Liver (tissue), 9 donors: ENCODE measurements around the gene NFATC2. TPM values are rescaled to one million over a fixed set of nuclear protein-coding genes. Genes with fewer than 3 reads are reported as not detected.

ENCODE experiments used
- DNase-seq: peaks from one replicate; pipeline ENCODE4 v3.0.0-alpha.2; 2017; ENCODE audit warnings: low spot score
- H3K27ac ChIP-seq, 2 donors: one replicate each; pipeline ENCODE4 v1.7.0; 2013; ENCODE audit warnings: inconsistent platforms in 2 of 2, low read length in 2 of 2, control low read depth in 1 of 2, low read depth in 1 of 2, mild to moderate bottlenecking in 1 of 2
- H3K27me3 ChIP-seq, 4 donors: one replicate each; pipeline versions ENCODE4 v1.6.1 to v1.7.0; 2013; ENCODE audit warnings: low read length in 3 of 4, inconsistent platforms in 1 of 4, mild to moderate bottlenecking in 1 of 4, moderate library complexity in 1 of 4; ENCODE audit not compliant: control insufficient read depth in 4 of 4, insufficient read depth in 4 of 4
- H3K36me3 ChIP-seq, 4 donors: one replicate each; pipeline versions ENCODE4 v1.6.1 to v1.7.0; 2013; ENCODE audit warnings: low read length in 3 of 4, mild to moderate bottlenecking in 3 of 4, low read depth in 1 of 4, moderate library complexity in 1 of 4; ENCODE audit not compliant: control insufficient read depth in 4 of 4, insufficient read depth in 3 of 4
- H3K4me1 ChIP-seq, 4 donors: one replicate each; pipeline versions ENCODE4 v1.6.1 to v1.7.0; 2013; ENCODE audit warnings: low read length in 3 of 4, mild to moderate bottlenecking in 3 of 4, moderate library complexity in 1 of 4; ENCODE audit not compliant: control insufficient read depth in 4 of 4, insufficient read depth in 4 of 4
- H3K4me3 ChIP-seq, 3 donors: one replicate each; pipeline versions ENCODE4 v1.6.1 to v1.7.0; 2013; ENCODE audit warnings: low read length in 3 of 3, control low read depth in 1 of 3, low read depth in 1 of 3, mild to moderate bottlenecking in 1 of 3
- H3K9ac ChIP-seq, 2 donors: one replicate each; pipeline ENCODE4 v1.7.0; 2013; ENCODE audit warnings: low read length in 2 of 2, mild to moderate bottlenecking in 2 of 2, moderate library complexity in 2 of 2, control low read depth in 1 of 2, low read depth in 1 of 2
- H3K9me3 ChIP-seq, 4 donors: one replicate each; pipeline versions ENCODE4 v1.6.1 to v1.7.0; 2013; ENCODE audit warnings: low read length in 3 of 4; ENCODE audit not compliant: control insufficient read depth in 4 of 4
- EGR1 ChIP-seq, 2 donors: IDR thresholded peaks; 2 replicates each; pipeline ENCODE4 v1.6.1; 2016 to 2018; ENCODE audit warnings: antibody characterized with exemption in 2 of 2, low read depth in 2 of 2
- FOXA1 ChIP-seq: IDR thresholded peaks from 2 replicates; pipeline ENCODE4 v1.6.1; 2016; ENCODE audit warnings: antibody characterized with exemption
- FOXA2 ChIP-seq: IDR thresholded peaks from 2 replicates; pipeline ENCODE4 v1.6.1; 2016; ENCODE audit warnings: antibody characterized with exemption
- GABPA ChIP-seq, 2 donors: IDR thresholded peaks in 1 of 2; conservative IDR thresholded peaks in 1 of 2; 2 replicates each; pipeline ENCODE4 v1.6.1; 2016; ENCODE audit warnings: antibody characterized with exemption in 2 of 2, mild to moderate bottlenecking in 1 of 2, moderate library complexity in 1 of 2
- HNF4A ChIP-seq, 2 donors: conservative IDR thresholded peaks; 2 replicates each; pipeline ENCODE4 v1.6.1; 2016; ENCODE audit warnings: antibody characterized with exemption in 2 of 2, mild to moderate bottlenecking in 2 of 2
- HNF4G ChIP-seq: IDR thresholded peaks from 2 replicates; pipeline ENCODE4 v1.6.1; 2016; ENCODE audit warnings: antibody characterized with exemption
- JUND ChIP-seq, 2 donors: IDR thresholded peaks; 2 replicates each; pipeline ENCODE4 v1.6.1; 2016; ENCODE audit warnings: antibody characterized with exemption in 2 of 2
- NR2F2 ChIP-seq: IDR thresholded peaks from 2 replicates; pipeline ENCODE4 v1.6.1; 2016; ENCODE audit warnings: antibody characterized with exemption
- RAD21 ChIP-seq, 2 donors: IDR thresholded peaks; 2 replicates each; pipeline ENCODE4 v1.6.1; 2016; ENCODE audit warnings: antibody characterized with exemption in 2 of 2, mild to moderate bottlenecking in 2 of 2
- RXRA ChIP-seq, 2 donors: IDR thresholded peaks; 2 replicates each; pipeline ENCODE4 v1.6.1; 2017 to 2018; ENCODE audit warnings: antibody characterized with exemption in 2 of 2, mild to moderate bottlenecking in 1 of 2
- SP1 ChIP-seq: IDR thresholded peaks from 2 replicates; pipeline ENCODE4 v1.6.1; 2018; ENCODE audit warnings: antibody characterized with exemption, mild to moderate bottlenecking
- TAF1 ChIP-seq: conservative IDR thresholded peaks from 2 replicates; pipeline ENCODE4 v1.6.1; 2016; ENCODE audit warnings: antibody characterized with exemption, mild to moderate bottlenecking
- YY1 ChIP-seq: IDR thresholded peaks from 2 replicates; pipeline ENCODE4 v1.6.1; 2016; ENCODE audit warnings: antibody characterized with exemption, mild to moderate bottlenecking
- WGBS: extraction: QIAGEN DNeasy Blood & Tissue Kit; methylation state at CpG from one replicate; pipeline ENCODE4 v1.1.7; 2013; 5-methylcytosine and 5-hydroxymethylcytosine counted together
- polyA plus RNA-seq, 2 donors: library from polyadenylated mRNA; stranded (reverse) in 1 of 2; unstranded in 1 of 2; fragments of 200-250 nt in 1 of 2; fragments of >200 nt in 1 of 2; fragmentation: Nextera tagmentation in 1 of 2; extraction: Ambion mirVana in 1 of 2; gene quantifications; one replicate each; pipeline versions ENCODE4 v1.2.1 to v1.2.3, GENCODE V29; 2013 to 2015
- total RNA-seq, 2 donors: library from RNA; depleted of rRNA; stranded (reverse); fragments of >200 nt; gene quantifications; one replicate each; pipeline ENCODE4 v1.2.3, GENCODE V29; 2014
- TF ChIP-seq, protein P1 (sequence below): IDR thresholded peaks from 2 replicates; pipeline ENCODE4 v1.6.1; 2016; ENCODE audit warnings: antibody characterized with exemption, mild to moderate bottlenecking
- TF ChIP-seq, protein P2 (sequence below): IDR thresholded peaks from 2 replicates; pipeline ENCODE4 v1.6.1; 2016; ENCODE audit warnings: antibody characterized with exemption
- TF ChIP-seq, protein P3 (sequence below): fragments of 150-350 bp; IDR thresholded peaks from 2 replicates; pipeline ENCODE4 v1.5.1; 2017; ENCODE audit warnings: improper control_type of control experiment, low read depth, low read length; ENCODE audit not compliant: missing input control
- TF ChIP-seq, protein P4 (sequence below): IDR thresholded peaks from 2 replicates; pipeline ENCODE4 v1.6.1; 2016; ENCODE audit warnings: antibody characterized with exemption
- TF ChIP-seq, protein P5 (sequence below): IDR thresholded peaks from 2 replicates; pipeline ENCODE4 v1.6.1; 2016; ENCODE audit warnings: antibody characterized with exemption
- donor health status: healthy.
- donor health status: healthy.
- donor health status: healthy.
- donor health status: healthy.
- donor health status: healthy.

NFATC2 gene
- total and polyA plus RNA-seq, 4 donors = 1.2 to 6.7 (median 2.6) TPM

DNA sequence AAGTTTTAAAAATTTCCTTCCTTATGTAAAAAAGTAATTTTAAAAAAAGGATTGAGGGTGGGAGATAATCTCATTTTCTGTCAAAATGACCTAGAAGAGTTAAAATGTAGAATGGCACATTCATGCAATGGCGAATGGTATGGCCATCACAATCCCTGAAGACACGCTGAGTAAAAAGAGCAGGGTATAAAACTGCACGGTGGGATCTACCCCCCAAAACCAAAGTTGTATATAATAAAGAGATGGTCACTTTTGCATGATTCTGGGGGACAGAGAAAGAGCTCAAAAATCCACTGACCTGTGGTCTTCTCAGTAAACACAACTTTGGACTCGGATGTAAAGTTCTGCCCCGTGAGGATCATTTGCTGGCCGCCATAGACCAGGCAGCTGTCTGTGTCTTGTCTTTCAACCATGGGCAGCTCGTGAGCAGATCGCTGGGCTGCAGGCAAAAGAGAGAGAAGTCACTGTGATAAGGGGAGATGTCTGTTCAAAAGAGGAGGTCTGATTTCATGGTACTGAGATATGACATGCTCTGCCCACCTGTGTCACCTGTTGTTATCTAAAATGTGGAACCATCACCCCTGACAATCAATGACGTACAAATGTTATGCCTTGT lies 88.2 kb downstream of the NFATC2 start:
- TF ChIP-seq HNF4A (conservative IDR thresholded peaks at IDR 0.05) = no peak
- TF ChIP-seq EGR1 (IDR thresholded peaks at IDR 0.05; ENCODE audit: low read depth in 2 of 2) = no peak
- no peak for TF ChIP-seq YY1
- TF ChIP-seq, protein P1, sequence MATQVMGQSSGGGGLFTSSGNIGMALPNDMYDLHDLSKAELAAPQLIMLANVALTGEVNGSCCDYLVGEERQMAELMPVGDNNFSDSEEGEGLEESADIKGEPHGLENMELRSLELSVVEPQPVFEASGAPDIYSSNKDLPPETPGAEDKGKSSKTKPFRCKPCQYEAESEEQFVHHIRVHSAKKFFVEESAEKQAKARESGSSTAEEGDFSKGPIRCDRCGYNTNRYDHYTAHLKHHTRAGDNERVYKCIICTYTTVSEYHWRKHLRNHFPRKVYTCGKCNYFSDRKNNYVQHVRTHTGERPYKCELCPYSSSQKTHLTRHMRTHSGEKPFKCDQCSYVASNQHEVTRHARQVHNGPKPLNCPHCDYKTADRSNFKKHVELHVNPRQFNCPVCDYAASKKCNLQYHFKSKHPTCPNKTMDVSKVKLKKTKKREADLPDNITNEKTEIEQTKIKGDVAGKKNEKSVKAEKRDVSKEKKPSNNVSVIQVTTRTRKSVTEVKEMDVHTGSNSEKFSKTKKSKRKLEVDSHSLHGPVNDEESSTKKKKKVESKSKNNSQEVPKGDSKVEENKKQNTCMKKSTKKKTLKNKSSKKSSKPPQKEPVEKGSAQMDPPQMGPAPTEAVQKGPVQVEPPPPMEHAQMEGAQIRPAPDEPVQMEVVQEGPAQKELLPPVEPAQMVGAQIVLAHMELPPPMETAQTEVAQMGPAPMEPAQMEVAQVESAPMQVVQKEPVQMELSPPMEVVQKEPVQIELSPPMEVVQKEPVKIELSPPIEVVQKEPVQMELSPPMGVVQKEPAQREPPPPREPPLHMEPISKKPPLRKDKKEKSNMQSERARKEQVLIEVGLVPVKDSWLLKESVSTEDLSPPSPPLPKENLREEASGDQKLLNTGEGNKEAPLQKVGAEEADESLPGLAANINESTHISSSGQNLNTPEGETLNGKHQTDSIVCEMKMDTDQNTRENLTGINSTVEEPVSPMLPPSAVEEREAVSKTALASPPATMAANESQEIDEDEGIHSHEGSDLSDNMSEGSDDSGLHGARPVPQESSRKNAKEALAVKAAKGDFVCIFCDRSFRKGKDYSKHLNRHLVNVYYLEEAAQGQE = no peak
- TF ChIP-seq FOXA1 = no peak
- TF ChIP-seq HNF4G = no peak
- TF ChIP-seq, protein P2, sequence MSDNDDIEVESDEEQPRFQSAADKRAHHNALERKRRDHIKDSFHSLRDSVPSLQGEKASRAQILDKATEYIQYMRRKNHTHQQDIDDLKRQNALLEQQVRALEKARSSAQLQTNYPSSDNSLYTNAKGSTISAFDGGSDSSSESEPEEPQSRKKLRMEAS = no peak
- TF ChIP-seq NR2F2 = no peak
- TF ChIP-seq, protein P3, sequence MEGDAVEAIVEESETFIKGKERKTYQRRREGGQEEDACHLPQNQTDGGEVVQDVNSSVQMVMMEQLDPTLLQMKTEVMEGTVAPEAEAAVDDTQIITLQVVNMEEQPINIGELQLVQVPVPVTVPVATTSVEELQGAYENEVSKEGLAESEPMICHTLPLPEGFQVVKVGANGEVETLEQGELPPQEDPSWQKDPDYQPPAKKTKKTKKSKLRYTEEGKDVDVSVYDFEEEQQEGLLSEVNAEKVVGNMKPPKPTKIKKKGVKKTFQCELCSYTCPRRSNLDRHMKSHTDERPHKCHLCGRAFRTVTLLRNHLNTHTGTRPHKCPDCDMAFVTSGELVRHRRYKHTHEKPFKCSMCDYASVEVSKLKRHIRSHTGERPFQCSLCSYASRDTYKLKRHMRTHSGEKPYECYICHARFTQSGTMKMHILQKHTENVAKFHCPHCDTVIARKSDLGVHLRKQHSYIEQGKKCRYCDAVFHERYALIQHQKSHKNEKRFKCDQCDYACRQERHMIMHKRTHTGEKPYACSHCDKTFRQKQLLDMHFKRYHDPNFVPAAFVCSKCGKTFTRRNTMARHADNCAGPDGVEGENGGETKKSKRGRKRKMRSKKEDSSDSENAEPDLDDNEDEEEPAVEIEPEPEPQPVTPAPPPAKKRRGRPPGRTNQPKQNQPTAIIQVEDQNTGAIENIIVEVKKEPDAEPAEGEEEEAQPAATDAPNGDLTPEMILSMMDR = no peak
- TF ChIP-seq, protein P4, sequence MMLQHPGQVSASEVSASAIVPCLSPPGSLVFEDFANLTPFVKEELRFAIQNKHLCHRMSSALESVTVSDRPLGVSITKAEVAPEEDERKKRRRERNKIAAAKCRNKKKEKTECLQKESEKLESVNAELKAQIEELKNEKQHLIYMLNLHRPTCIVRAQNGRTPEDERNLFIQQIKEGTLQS = no peak
- TF ChIP-seq, protein P5, sequence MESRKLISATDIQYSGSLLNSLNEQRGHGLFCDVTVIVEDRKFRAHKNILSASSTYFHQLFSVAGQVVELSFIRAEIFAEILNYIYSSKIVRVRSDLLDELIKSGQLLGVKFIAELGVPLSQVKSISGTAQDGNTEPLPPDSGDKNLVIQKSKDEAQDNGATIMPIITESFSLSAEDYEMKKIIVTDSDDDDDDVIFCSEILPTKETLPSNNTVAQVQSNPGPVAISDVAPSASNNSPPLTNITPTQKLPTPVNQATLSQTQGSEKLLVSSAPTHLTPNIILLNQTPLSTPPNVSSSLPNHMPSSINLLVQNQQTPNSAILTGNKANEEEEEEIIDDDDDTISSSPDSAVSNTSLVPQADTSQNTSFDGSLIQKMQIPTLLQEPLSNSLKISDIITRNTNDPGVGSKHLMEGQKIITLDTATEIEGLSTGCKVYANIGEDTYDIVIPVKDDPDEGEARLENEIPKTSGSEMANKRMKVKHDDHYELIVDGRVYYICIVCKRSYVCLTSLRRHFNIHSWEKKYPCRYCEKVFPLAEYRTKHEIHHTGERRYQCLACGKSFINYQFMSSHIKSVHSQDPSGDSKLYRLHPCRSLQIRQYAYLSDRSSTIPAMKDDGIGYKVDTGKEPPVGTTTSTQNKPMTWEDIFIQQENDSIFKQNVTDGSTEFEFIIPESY = no peak
- TF ChIP-seq SP1 = no peak
- TF ChIP-seq TAF1 = no peak
- no peak for TF ChIP-seq RAD21 (IDR thresholded peaks at IDR 0.05)
- TF ChIP-seq JUND (IDR thresholded peaks at IDR 0.05) = no peak
- TF ChIP-seq GABPA (IDR thresholded peaks at IDR 0.05 in 1 of 2, conservative IDR thresholded peaks at IDR 0.05 in 1 of 2) = no peak
- no peak for TF ChIP-seq RXRA (IDR thresholded peaks at IDR 0.05)
- TF ChIP-seq FOXA2 = no peak
- Histone ChIP-seq H3K27me3 (no peaks in the 10 kb centered on the region), H3K4me3 (no peak overlapping the region), H3K4me1 (peaks cover 5 to 9% (median 8%) of the 10 kb centered on the region in 4 donors), H3K36me3 (peaks cover 1 to 16% (median 7%) of the 10 kb centered on the region in 4 donors), H3K9me3 (no peaks in the 10 kb centered on the region), H3K9ac (no peak overlapping the region), H3K27ac (no peak overlapping the region)
- DNase-seq = no peak
- WGBS = 97% methylated on average over 9 of the region's 9 CpGs
